Tibial nerve (tissue), 4 donors: Measurements from ENCODE around the gene ATE1. TPM values are rescaled to one million over a fixed set of nuclear protein-coding genes. Genes with fewer than 3 reads are reported as not detected.

Experiments
- DNase-seq, 2 donors: peaks; one replicate each; pipeline ENCODE4 v3.0.0-alpha.2; 2019; ENCODE audit warnings: low spot score in 2 of 2
- H3K27ac ChIP-seq, 4 donors: fragments of 200-600 bp; sonication (generic) in 3 of 4; one replicate each; pipeline ENCODE4 v1.5.1; 2017 to 2019; ENCODE audit warnings: mild to moderate bottlenecking in 1 of 4
- H3K27me3 ChIP-seq, 2 donors: fragments of 200-600 bp; sonication (generic) in 1 of 2; one replicate each; pipeline versions ENCODE4 v1.5.1 to v1.6.0; 2017 to 2019
- H3K36me3 ChIP-seq, 3 donors: fragments of 200-600 bp; sonication (generic); one replicate each; pipeline ENCODE4 v1.5.1; 2018 to 2019
- H3K4me1 ChIP-seq, 4 donors: fragments of 200-600 bp; sonication (generic) in 3 of 4; one replicate each; pipeline ENCODE4 v1.5.1; 2017 to 2019
- H3K4me3 ChIP-seq, 4 donors: fragments of 200-600 bp; sonication (generic) in 3 of 4; one replicate each; pipeline ENCODE4 v1.5.1; 2017 to 2019; ENCODE audit warnings: mild to moderate bottlenecking in 1 of 4, moderate library complexity in 1 of 4
- H3K9me3 ChIP-seq, 4 donors: fragments of 200-600 bp; sonication (generic) in 3 of 4; one replicate each; pipeline ENCODE4 v1.5.1; 2017 to 2019
- CTCF ChIP-seq, 5 experiments: fragments of 200-600 bp in 3 of 5; fragments of 450-650 bp in 2 of 5; sonication (generic) in 3 of 5; IDR thresholded peaks; one replicate each; pipeline ENCODE4 v1.5.1; 2016 to 2019; ENCODE audit warnings: antibody characterized with exemption in 5 of 5, mild to moderate bottlenecking in 3 of 5, moderate library complexity in 2 of 5
- EP300 ChIP-seq, 2 donors: sonication (generic); formaldehyde crosslinking; IDR thresholded peaks; one replicate each; pipeline ENCODE4 v1.6.1; 2017; ENCODE audit warnings: antibody characterized with exemption in 2 of 2, mild to moderate bottlenecking in 1 of 2
- POLR2A ChIP-seq, 2 donors: fragments of 450-650 bp; IDR thresholded peaks; one replicate each; pipeline ENCODE4 v1.6.1; 2017; ENCODE audit warnings: antibody characterized with exemption in 2 of 2, mild to moderate bottlenecking in 2 of 2, moderate library complexity in 2 of 2
- WGBS, 2 donors: methylation state at CpG; one replicate each; pipeline ENCODE4 v1.1.5; 2018; 5-methylcytosine and 5-hydroxymethylcytosine counted together
- total RNA-seq, 4 donors: library from RNA; depleted of rRNA; stranded (reverse); fragments of >200 nt; gene quantifications; one replicate each; pipeline ENCODE4 v1.1.0, GENCODE V29; 2016

ATE1 gene
- total RNA-seq, 4 donors from 2014 or later: 18.3 to 24.5 (median 23.5) TPM

- TF ChIP-seq CTCF (IDR thresholded peaks at IDR 0.05) (no peak), EP300 (IDR thresholded peaks at IDR 0.05) (no peak), POLR2A (IDR thresholded peaks at IDR 0.05) (no peak)
- no peaks in the 10 kb centered on the region for H3K4me1 ChIP-seq
Observed at GRCh38 chr10:121698902-121699301, 228.9 kb downstream of the ATE1 start.

GRCh38 chr10:121698336-121698735 lies 229.5 kb downstream of the ATE1 start:
- H3K27ac ChIP-seq: no peak overlapping the region
- no peak overlapping the region for H3K4me3 ChIP-seq
- 50 to 58% methylated on average over 7 of the region's 7 CpGs for WGBS, 2 donors
- no peaks in the 10 kb centered on the region for H3K4me1 ChIP-seq
- peaks cover 0 to 11% (median 0%) of the 10 kb centered on the region in 4 donors for H3K9me3 ChIP-seq
- no peaks in the 10 kb centered on the region for H3K27me3 ChIP-seq
- no peaks in the 10 kb centered on the region for H3K36me3 ChIP-seq
- no peak for DNase-seq
- TF ChIP-seq POLR2A (IDR thresholded peaks at IDR 0.05) (no peak), EP300 (IDR thresholded peaks at IDR 0.05) (no peak), CTCF (IDR thresholded peaks at IDR 0.05) (no peak)

More at GRCh38 chr10:121698902-121699301, 228.9 kb downstream of the ATE1 start:
- no peak overlapping the region for H3K4me3 ChIP-seq
- H3K27ac ChIP-seq: no peak overlapping the region
- no peak for DNase-seq
- no peaks in the 10 kb centered on the region for H3K36me3 ChIP-seq
- H3K9me3 ChIP-seq: peaks cover 0 to 11% (median 0%) of the 10 kb centered on the region in 4 donors
- 75 to 77% methylated on average over 12 of the region's 12 CpGs for WGBS, 2 donors
- H3K27me3 ChIP-seq: no peaks in the 10 kb centered on the region

GRCh38 chr10:121696854-121697253 lies 231.0 kb downstream of the ATE1 start:
- TF ChIP-seq POLR2A (IDR thresholded peaks at IDR 0.05): no peak
- TF ChIP-seq CTCF (IDR thresholded peaks at IDR 0.05): no peak
- no peak for TF ChIP-seq EP300 (IDR thresholded peaks at IDR 0.05)
- H3K4me1 ChIP-seq: no peaks in the 10 kb centered on the region
- WGBS, 2 donors: 73 to 83% methylated on average over 3 of the region's 3 CpGs
- no peak overlapping the region for H3K27ac ChIP-seq
- peaks cover 0 to 3% of the 10 kb centered on the region in 2 donors for H3K27me3 ChIP-seq
- H3K4me3 ChIP-seq: no peak overlapping the region
- no peaks in the 10 kb centered on the region for H3K36me3 ChIP-seq
- H3K9me3 ChIP-seq: peaks cover 0 to 11% (median 0%) of the 10 kb centered on the region in 4 donors
- DNase-seq: no peak

GRCh38 chr10:121695731-121696464 lies 231.9 kb downstream of the ATE1 start:
- Histone ChIP-seq H3K4me3 (no peak overlapping the region), H3K4me1 (no peaks in the 10 kb centered on the region), H3K9me3 (peaks cover 0 to 11% (median 0%) of the 10 kb centered on the region in 4 donors), H3K27ac (no peak overlapping the region), H3K27me3 (peaks cover 0 to 10% of the 10 kb centered on the region in 2 donors), H3K36me3 (no peaks in the 10 kb centered on the region)
- TF ChIP-seq CTCF (IDR thresholded peaks at IDR 0.05): no peak
- no peak for TF ChIP-seq EP300 (IDR thresholded peaks at IDR 0.05)
- no peak for TF ChIP-seq POLR2A (IDR thresholded peaks at IDR 0.05)
- WGBS, 2 donors: 73 to 75% methylated on average over 7 of the region's 7 CpGs
- DNase-seq: no peak

- Histone ChIP-seq H3K4me3 (no peak overlapping the region), H3K36me3 (no peaks in the 10 kb centered on the region), H3K27me3 (peaks cover 0 to 10% of the 10 kb centered on the region in 2 donors), H3K27ac (no peak overlapping the region), H3K9me3 (peaks cover 0 to 5% (median 0%) of the 10 kb centered on the region in 4 donors), H3K4me1 (no peaks in the 10 kb centered on the region)
- TF ChIP-seq EP300 (IDR thresholded peaks at IDR 0.05) (no peak), CTCF (IDR thresholded peaks at IDR 0.05) (no peak), POLR2A (IDR thresholded peaks at IDR 0.05) (no peak)
- DNase-seq: no peak
- 75 to 77% methylated on average over 8 of the region's 8 CpGs for WGBS, 2 donors
Observed at GRCh38 chr10:121694966-121695643, 232.7 kb downstream of the ATE1 start.
